Vagina (tissue), 2 donors: ENCODE data around the gene TRPC1.

Source experiments
- CTCF ChIP-seq, 3 experiments: fragments of 450-650 bp in 2 of 3; fragments of 200-600 bp in 1 of 3; sonication (generic) in 1 of 3; IDR thresholded peaks; one replicate each; pipeline ENCODE4 v1.5.1; 2017 to 2019; ENCODE audit warnings: antibody characterized with exemption in 3 of 3, mild to moderate bottlenecking in 2 of 3, moderate library complexity in 2 of 3
- POLR2A ChIP-seq, 2 donors: fragments of 450-650 bp; IDR thresholded peaks; one replicate each; pipeline ENCODE4 v1.6.1; 2017; ENCODE audit warnings: antibody characterized with exemption in 2 of 2, mild to moderate bottlenecking in 2 of 2, moderate library complexity in 2 of 2

GRCh38 chr3:142801746-142802145, 77.9 kb downstream of the TRPC1 start:
- TF ChIP-seq POLR2A (IDR thresholded peaks at IDR 0.05) (no peak), CTCF (IDR thresholded peaks at IDR 0.05) (no peak)
